ENCODE results near the gene ZFP69. TPM values are rescaled to one million over a fixed set of nuclear protein-coding genes. Genes with fewer than 3 reads are reported as not detected.
A peak's percentile ranks its signal among the peaks of the same experiment; 100 is the strongest.

Gene ZFP69
- total and polyA plus RNA-seq, 10 of the 15 experiments (the other 5 are each of a cell fraction or from before 2014, with no cell fraction given), result 1.9 to 6.4 (median 3.7) TPM

- no peak for TF ChIP-seq BCLAF1 (IDR thresholded peaks at IDR 0.05)
- TF ChIP-seq MXI1 (IDR thresholded peaks at IDR 0.05; ENCODE audit: low read depth, low read length), result no peak
- TF ChIP-seq CHD4 (IDR thresholded peaks at IDR 0.05), result no peak
- TF ChIP-seq ZZZ3 (IDR thresholded peaks at IDR 0.05; ENCODE audit: control insufficient read depth, insufficient read length, low read depth), result no peak
- no peak for TF ChIP-seq SIN3A (IDR thresholded peaks at IDR 0.05; ENCODE audit: low read depth, low read length)
- no peak for TF ChIP-seq SMARCA5 (IDR thresholded peaks at IDR 0.05)
- TF ChIP-seq SUPT20H (IDR thresholded peaks at IDR 0.05; ENCODE audit: borderline replicate concordance, control insufficient read depth, low read depth, low read length), result no peak
- peak; percentile 65 for TF ChIP-seq DPF2 (IDR thresholded peaks at IDR 0.05)
- no peak for TF ChIP-seq EZH2 (IDR thresholded peaks at IDR 0.05; ENCODE audit: borderline replicate concordance, control insufficient read depth, low read depth, low read length)
- TF ChIP-seq ZBTB33 (IDR thresholded peaks at IDR 0.05), result no peak
- TF ChIP-seq RB1 (IDR thresholded peaks at IDR 0.05; ENCODE audit: borderline replicate concordance), result no peak
- no peak for TF ChIP-seq WRNIP1 (IDR thresholded peaks at IDR 0.05; ENCODE audit: borderline replicate concordance, low read depth, low read length)
- TF ChIP-seq MYC (IDR thresholded peaks at IDR 0.05; ENCODE audit: insufficient read depth, insufficient read length, insufficient replicate concordance, low read length, severe bottlenecking), result no peak
- TF ChIP-seq TCF7 (IDR thresholded peaks at IDR 0.05; ENCODE audit: borderline replicate concordance), result no peak
- no peak for TF ChIP-seq HSF1 (IDR thresholded peaks at IDR 0.05; ENCODE audit: low read depth, low read length)
- no peak for TF ChIP-seq ZNF622 (IDR thresholded peaks at IDR 0.05)
- no peak for TF ChIP-seq SUZ12 (IDR thresholded peaks at IDR 0.05; ENCODE audit: unreplicated experiment)
- TF ChIP-seq PAX5 (IDR thresholded peaks at IDR 0.05; ENCODE audit: borderline replicate concordance, low read depth, low read length), result peak; percentile 59; the same call in 1 of the 2 replicates
- TF ChIP-seq, protein P1, sequence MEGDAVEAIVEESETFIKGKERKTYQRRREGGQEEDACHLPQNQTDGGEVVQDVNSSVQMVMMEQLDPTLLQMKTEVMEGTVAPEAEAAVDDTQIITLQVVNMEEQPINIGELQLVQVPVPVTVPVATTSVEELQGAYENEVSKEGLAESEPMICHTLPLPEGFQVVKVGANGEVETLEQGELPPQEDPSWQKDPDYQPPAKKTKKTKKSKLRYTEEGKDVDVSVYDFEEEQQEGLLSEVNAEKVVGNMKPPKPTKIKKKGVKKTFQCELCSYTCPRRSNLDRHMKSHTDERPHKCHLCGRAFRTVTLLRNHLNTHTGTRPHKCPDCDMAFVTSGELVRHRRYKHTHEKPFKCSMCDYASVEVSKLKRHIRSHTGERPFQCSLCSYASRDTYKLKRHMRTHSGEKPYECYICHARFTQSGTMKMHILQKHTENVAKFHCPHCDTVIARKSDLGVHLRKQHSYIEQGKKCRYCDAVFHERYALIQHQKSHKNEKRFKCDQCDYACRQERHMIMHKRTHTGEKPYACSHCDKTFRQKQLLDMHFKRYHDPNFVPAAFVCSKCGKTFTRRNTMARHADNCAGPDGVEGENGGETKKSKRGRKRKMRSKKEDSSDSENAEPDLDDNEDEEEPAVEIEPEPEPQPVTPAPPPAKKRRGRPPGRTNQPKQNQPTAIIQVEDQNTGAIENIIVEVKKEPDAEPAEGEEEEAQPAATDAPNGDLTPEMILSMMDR (IDR thresholded peaks at IDR 0.05 in 2 of 3, conservative IDR thresholded peaks at IDR 0.05 in 1 of 3; ENCODE audit: control insufficient read depth in 2 of 3, extremely low read depth in 1 of 3, insufficient read depth in 1 of 3, low read depth in 3 of 3, low read length in 3 of 3), result no peak
- no peak for TF ChIP-seq ZNF217 (IDR thresholded peaks at IDR 0.05)
- no peak for TF ChIP-seq KAT2A (conservative IDR thresholded peaks at IDR 0.05; ENCODE audit: control insufficient read depth, low read depth, low read length)
Observed at GRCh38 chr1:40450495-40451237, 26.4 kb upstream of the ZFP69 start (continued).

All from GM12878 (cell line).